GM12878 (cell line): ENCODE results near the gene JAML. TPM values are rescaled to one million over a fixed set of nuclear protein-coding genes. Genes with fewer than 3 reads are reported as not detected.
A peak's percentile ranks its signal among the peaks of the same experiment; 100 is the strongest.

Experiments used
- ATF2 ChIP-seq: IDR thresholded peaks from 2 replicates; pipeline ENCODE4 v1.6.1; 2012; ENCODE audit warnings: low read length, inconsistent platforms
- ATF3 ChIP-seq: IDR thresholded peaks from 2 replicates; pipeline ENCODE4 v1.6.1; 2011; ENCODE audit warnings: low read depth, mild to moderate bottlenecking, low read length, moderate library complexity, borderline replicate concordance; ENCODE audit errors: extremely low read depth
- BACH1 ChIP-seq: fragments of 450-650 bp; IDR thresholded peaks from 2 replicates; pipeline ENCODE4 v1.6.1; 2017; ENCODE audit warnings: mild to moderate bottlenecking, borderline replicate concordance
- BCL11A ChIP-seq: IDR thresholded peaks from 2 replicates; pipeline ENCODE4 v1.6.1; 2011; ENCODE audit warnings: low read depth, low read length
- CEBPB ChIP-seq, 2 experiments: fragments of 150-350 bp in 1 of 2; IDR thresholded peaks; 2 replicates each; pipeline ENCODE4 v1.6.1; 2012 to 2014; ENCODE audit warnings: low read depth in 2 of 2, low read length in 2 of 2, borderline replicate concordance in 1 of 2, inconsistent platforms in 1 of 2
- CTCF ChIP-seq, 3 experiments: IDR thresholded peaks in 2 of 3; conservative IDR thresholded peaks in 1 of 3; 2 replicates each; pipeline ENCODE4 v1.5.1; 2011; ENCODE audit warnings: low read depth in 3 of 3, low read length in 3 of 3, mild to moderate bottlenecking in 3 of 3, control low read depth in 2 of 3, moderate library complexity in 2 of 3, inconsistent platforms in 1 of 3, mixed read lengths in 1 of 3; ENCODE audit not compliant: control insufficient read depth in 2 of 3, insufficient read depth in 1 of 3; ENCODE audit errors: extremely low read depth in 1 of 3
- EGR1 ChIP-seq, 2 experiments: IDR thresholded peaks; 1 replicate in 1 of 2; 2 replicates in 1 of 2; pipeline ENCODE4 v1.6.1; 2011 to 2012; ENCODE audit warnings: low read depth in 2 of 2, low read length in 2 of 2, borderline replicate concordance in 1 of 2, mild to moderate bottlenecking in 1 of 2, moderate library complexity in 1 of 2
- EZH2 ChIP-seq: IDR thresholded peaks from 2 replicates; pipeline ENCODE4 v1.6.1; 2012; ENCODE audit warnings: low read depth, mild to moderate bottlenecking, control low read depth, inconsistent platforms, low read length, borderline replicate concordance; ENCODE audit not compliant: control insufficient read depth
- HDAC2 ChIP-seq: fragments of 200-600 bp; sonication (generic); IDR thresholded peaks from 2 replicates; pipeline ENCODE4 v1.6.1; 2017
- HDAC6 ChIP-seq: fragments of 200-600 bp; sonication (generic); IDR thresholded peaks from one replicate; pipeline ENCODE4 v1.8.0; 2017; ENCODE audit warnings: antibody characterized with exemption; ENCODE audit not compliant: unreplicated experiment
- HDGF ChIP-seq: fragments of 450-650 bp; IDR thresholded peaks from 2 replicates; pipeline ENCODE4 v1.6.1; 2016; ENCODE audit warnings: antibody characterized with exemption
- NFIC ChIP-seq: IDR thresholded peaks from 2 replicates; pipeline ENCODE4 v1.6.1; 2012; ENCODE audit warnings: low read depth, mild to moderate bottlenecking, inconsistent platforms, low read length, moderate library complexity
- NFYB ChIP-seq: IDR thresholded peaks from 2 replicates; pipeline ENCODE4 v1.6.1; 2011; ENCODE audit warnings: low read depth, mild to moderate bottlenecking, low read length, improper control_type of control experiment, moderate library complexity; ENCODE audit not compliant: insufficient read depth
- NR2C2 ChIP-seq: IDR thresholded peaks from 2 replicates; pipeline ENCODE4 v1.6.1; 2011; ENCODE audit warnings: borderline replicate concordance, low read depth; ENCODE audit not compliant: control insufficient read depth, insufficient read length
- NR2F1 ChIP-seq: fragments of 450-650 bp; conservative IDR thresholded peaks from 2 replicates; pipeline ENCODE4 v1.6.1; 2017; ENCODE audit warnings: mild to moderate bottlenecking
- POU2F2 ChIP-seq: IDR thresholded peaks from 3 replicates; pipeline ENCODE4 v1.6.1; 2011; ENCODE audit warnings: low read depth, mild to moderate bottlenecking, low read length, borderline replicate concordance
- RAD21 ChIP-seq: IDR thresholded peaks from 2 replicates; pipeline ENCODE4 v1.6.1; 2011; ENCODE audit warnings: mild to moderate bottlenecking, low read depth, low read length, moderate library complexity; ENCODE audit not compliant: insufficient read depth
- SIN3A ChIP-seq: IDR thresholded peaks from 2 replicates; pipeline ENCODE4 v1.6.1; 2012; ENCODE audit warnings: low read depth, low read length, improper control_type of control experiment
- TAF1 ChIP-seq: IDR thresholded peaks from 2 replicates; pipeline ENCODE4 v1.6.1; 2011; ENCODE audit warnings: mild to moderate bottlenecking, low read depth, low read length, borderline replicate concordance
- TARDBP ChIP-seq: IDR thresholded peaks from 2 replicates; pipeline ENCODE4 v1.6.1; 2016; ENCODE audit warnings: borderline replicate concordance
- TCF3 ChIP-seq: IDR thresholded peaks from 2 replicates; pipeline ENCODE4 v1.6.1; 2012; ENCODE audit warnings: low read depth, mild to moderate bottlenecking, low read length, borderline replicate concordance; ENCODE audit not compliant: insufficient read depth
- YY1 ChIP-seq: IDR thresholded peaks from 2 replicates; pipeline ENCODE4 v1.6.1; 2011; ENCODE audit warnings: low read depth, mild to moderate bottlenecking, low read length
- ZBTB4 ChIP-seq: fragments of 450-650 bp; formaldehyde crosslinking; IDR thresholded peaks from 2 replicates; pipeline ENCODE4 v1.4.0; 2022; ENCODE audit warnings: mild to moderate bottlenecking, moderate library complexity
- ZNF217 ChIP-seq: fragments of 450-650 bp; IDR thresholded peaks from 2 replicates; pipeline ENCODE4 v1.6.1; 2017; ENCODE audit warnings: antibody characterized with exemption, mild to moderate bottlenecking
- polyA plus RNA-seq, 11 experiments: library from polyadenylated mRNA; depleted of rRNA in 4 of 11; unstranded in 6 of 11; stranded (reverse) in 5 of 11; fragments of >200 nt; fragmentation: Nextera tagmentation in 4 of 11; fragmentation: Illumina TruSeq in 1 of 11; extraction: Ambion mirVana in 4 of 11; extraction: Trizol in 1 of 11; gene quantifications; 1 replicate in 1 of 11; 2 replicates in 10 of 11; pipeline versions ENCODE4 v1.2.1 to v1.2.3, GENCODE V29; 2011 to 2016; ENCODE audit warnings: inconsistent platforms in 2 of 11, missing spikeins in 2 of 11, low read depth in 1 of 11
- total RNA-seq, 4 experiments: library from RNA; depleted of rRNA in 3 of 4; stranded (reverse); fragments of >200 nt in 3 of 4; fragmentation: Illumina TruSeq in 1 of 4; extraction: Trizol in 1 of 4; gene quantifications; 2 replicates each; pipeline versions ENCODE4 v1.2.1 to v1.2.3, GENCODE V29; 2013 to 2021

Gene JAML
- total and polyA plus RNA-seq, 10 of the 15 experiments (the other 5 are each of a cell fraction or from before 2014, with no cell fraction given) = 0.60 to 8.1 (median 3.5) TPM

- TF ChIP-seq ZBTB4 (CRISPR knock-in tag) (no peak), HDAC6 (no peak), NR2F1 (peak; percentile 62), BACH1 (peak; percentile 88; the same call in 1 of the 2 replicates), ZNF217 (peak; percentile 60; the same call in 1 of the 2 replicates), BCL11A (peak; percentile 87), EZH2 (no peak), TAF1 (no peak), RAD21 (no peak), NFYB (no peak), CEBPB (IDR thresholded peaks at IDR 0.05; ENCODE audit: borderline replicate concordance in 1 of 2, low read depth in 2 of 2, low read length in 2 of 2) (no peak), TCF3 (no peak), HDAC2 (no peak), HDGF (no peak), NFIC (peak; percentile 94), ATF3 (no peak), SIN3A (no peak), POU2F2 (peak; percentile 38; the same call in 1 of the 3 replicates), ATF2 (peak; percentile 75; the same call in 1 of the 2 replicates), YY1 (0 out of 2 replicates have a peak, but pooled peaks have one; percentile 21), EGR1 (IDR thresholded peaks at IDR 0.05; ENCODE audit: borderline replicate concordance in 1 of 2, low read depth in 2 of 2, low read length in 2 of 2) (no peak), TARDBP (no peak), CTCF (IDR thresholded peaks at IDR 0.05 in 2 of 3, conservative IDR thresholded peaks at IDR 0.05 in 1 of 3; ENCODE audit: control insufficient read depth in 2 of 3, extremely low read depth in 1 of 3, insufficient read depth in 1 of 3, low read depth in 3 of 3, low read length in 3 of 3) (no peak), NR2C2 (no peak)
These were observed 10.4 kb downstream of the JAML start (continued) for GRCh38 chr11:118214210-118214914.
